ENCODE data around the gene TUBB1.

The TUBB1 gene

GRCh38 chr20:59071216-59071615 is 52.0 kb downstream of the TUBB1 start:
- Histone ChIP-seq H3K9me3 (ENCODE audit: control insufficient read depth, insufficient read depth, low read length) (no peaks in the 10 kb centered on the region), H3K9ac (ENCODE audit: low read depth, low read length) (no peak overlapping the region), H3K4me1 (ENCODE audit: insufficient read depth, low read length) (no peaks in the 10 kb centered on the region), H3K36me3 (ENCODE audit: insufficient read depth, low read length) (no peaks in the 10 kb centered on the region)

GRCh38 chr20:59073582-59073981 is 54.4 kb downstream of the TUBB1 start:
- Histone ChIP-seq H3K4me1 (ENCODE audit: insufficient read depth, low read length) (no peaks in the 10 kb centered on the region), H3K36me3 (ENCODE audit: insufficient read depth, low read length) (no peaks in the 10 kb centered on the region), H3K9ac (ENCODE audit: low read depth, low read length) (no peak overlapping the region), H3K9me3 (ENCODE audit: control insufficient read depth, insufficient read depth, low read length) (no peaks in the 10 kb centered on the region)

- H3K4me1 ChIP-seq (ENCODE audit: insufficient read depth, low read length): no peaks in the 10 kb centered on the region
- no peaks in the 10 kb centered on the region for H3K36me3 ChIP-seq (ENCODE audit: insufficient read depth, low read length)
- no peaks in the 10 kb centered on the region for H3K9me3 ChIP-seq (ENCODE audit: control insufficient read depth, insufficient read depth, low read length)
- H3K9ac ChIP-seq (ENCODE audit: low read depth, low read length): no peak overlapping the region
Observed at GRCh38 chr20:59074456-59074855, 55.2 kb downstream of the TUBB1 start.

DNA sequence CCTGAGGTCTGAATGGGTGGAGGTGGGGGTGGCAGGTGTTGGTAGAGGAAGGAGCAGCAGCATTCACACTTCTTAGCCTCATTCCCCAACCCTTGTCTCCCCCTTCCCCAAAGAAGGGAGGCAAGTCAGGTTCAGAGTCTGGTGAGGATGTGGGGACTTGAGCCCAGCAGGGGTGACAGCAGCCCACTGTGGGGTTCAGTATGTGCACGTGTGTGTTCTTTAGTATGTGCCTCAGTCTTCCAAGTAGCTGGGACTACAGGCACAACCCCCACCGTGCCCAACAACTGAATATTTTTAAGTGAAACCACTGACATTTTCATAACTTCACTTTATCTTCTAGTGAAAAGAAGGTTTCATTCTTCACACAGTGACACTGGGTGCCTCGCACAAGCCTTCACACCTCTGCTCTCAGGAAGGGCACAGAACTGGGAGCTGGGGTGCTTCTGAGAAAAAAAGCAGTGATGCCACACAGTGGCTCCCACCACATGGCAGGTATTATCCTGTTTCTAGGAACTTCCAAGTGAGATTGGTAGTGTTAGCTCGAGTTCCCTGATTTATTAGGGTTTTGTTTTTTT is 56.8 kb downstream of the TUBB1 start:
- no peak overlapping the region for H3K9ac ChIP-seq (ENCODE audit: low read depth, low read length)
- no peaks in the 10 kb centered on the region for H3K4me1 ChIP-seq (ENCODE audit: insufficient read depth, low read length)
- no peaks in the 10 kb centered on the region for H3K36me3 ChIP-seq (ENCODE audit: insufficient read depth, low read length)
- no peaks in the 10 kb centered on the region for H3K9me3 ChIP-seq (ENCODE audit: control insufficient read depth, insufficient read depth, low read length)
